ENCODE results near the gene ADCK1.

The ADCK1 gene

GRCh38 chr14:77832297-77832696, 32.4 kb downstream of the ADCK1 start:
- no peak for TF ChIP-seq CTCF (IDR thresholded peaks at IDR 0.05; ENCODE audit: insufficient read depth, low read depth, low read length, missing control alignments)
- H3K4me3 ChIP-seq (ENCODE audit: low read depth, low read length) = no peak overlapping the region
- no peak for DNase-seq (ENCODE audit: low read depth)

GRCh38 chr14:77837926-77838325, 38.0 kb downstream of the ADCK1 start:
- no peak for DNase-seq (ENCODE audit: low read depth)
- TF ChIP-seq CTCF (IDR thresholded peaks at IDR 0.05; ENCODE audit: insufficient read depth, low read depth, low read length, missing control alignments) = no peak
- no peak overlapping the region for H3K4me3 ChIP-seq (ENCODE audit: low read depth, low read length)

GRCh38 chr14:77838831-77839511, 39.1 kb downstream of the ADCK1 start:
- no peak for DNase-seq (ENCODE audit: low read depth)
- TF ChIP-seq CTCF (IDR thresholded peaks at IDR 0.05; ENCODE audit: insufficient read depth, low read depth, low read length, missing control alignments) = no peak
- H3K4me3 ChIP-seq (ENCODE audit: low read depth, low read length) = no peak overlapping the region

GRCh38 chr14:77843195-77843594, 43.3 kb downstream of the ADCK1 start:
- no peak overlapping the region for H3K4me3 ChIP-seq (ENCODE audit: low read depth, low read length)
- no peak for DNase-seq (ENCODE audit: low read depth)
- no peak for TF ChIP-seq CTCF (IDR thresholded peaks at IDR 0.05; ENCODE audit: insufficient read depth, low read depth, low read length, missing control alignments)

- TF ChIP-seq CTCF (IDR thresholded peaks at IDR 0.05; ENCODE audit: insufficient read depth, low read depth, low read length, missing control alignments) = no peak
- no peak for DNase-seq (ENCODE audit: low read depth)
- no peak overlapping the region for H3K4me3 ChIP-seq (ENCODE audit: low read depth, low read length)
Measured at GRCh38 chr14:77843651-77844050, 43.7 kb downstream of the ADCK1 start.

- no peak overlapping the region for H3K4me3 ChIP-seq (ENCODE audit: low read depth, low read length)
- TF ChIP-seq CTCF (IDR thresholded peaks at IDR 0.05; ENCODE audit: insufficient read depth, low read depth, low read length, missing control alignments) = no peak
- no peak for DNase-seq (ENCODE audit: low read depth)
Measured at GRCh38 chr14:77844802-77845201, 44.9 kb downstream of the ADCK1 start.

GRCh38 chr14:77848031-77848430, 48.1 kb downstream of the ADCK1 start:
- no peak for TF ChIP-seq CTCF (IDR thresholded peaks at IDR 0.05; ENCODE audit: insufficient read depth, low read depth, low read length, missing control alignments)
- DNase-seq (ENCODE audit: low read depth) = no peak
- H3K4me3 ChIP-seq (ENCODE audit: low read depth, low read length) = no peak overlapping the region

Measured in GM12865 (cell line).